ENCODE results near the gene NOP56. TPM values are rescaled to one million over a fixed set of nuclear protein-coding genes. Genes with fewer than 3 reads are reported as not detected.

Gene NOP56, protein sequence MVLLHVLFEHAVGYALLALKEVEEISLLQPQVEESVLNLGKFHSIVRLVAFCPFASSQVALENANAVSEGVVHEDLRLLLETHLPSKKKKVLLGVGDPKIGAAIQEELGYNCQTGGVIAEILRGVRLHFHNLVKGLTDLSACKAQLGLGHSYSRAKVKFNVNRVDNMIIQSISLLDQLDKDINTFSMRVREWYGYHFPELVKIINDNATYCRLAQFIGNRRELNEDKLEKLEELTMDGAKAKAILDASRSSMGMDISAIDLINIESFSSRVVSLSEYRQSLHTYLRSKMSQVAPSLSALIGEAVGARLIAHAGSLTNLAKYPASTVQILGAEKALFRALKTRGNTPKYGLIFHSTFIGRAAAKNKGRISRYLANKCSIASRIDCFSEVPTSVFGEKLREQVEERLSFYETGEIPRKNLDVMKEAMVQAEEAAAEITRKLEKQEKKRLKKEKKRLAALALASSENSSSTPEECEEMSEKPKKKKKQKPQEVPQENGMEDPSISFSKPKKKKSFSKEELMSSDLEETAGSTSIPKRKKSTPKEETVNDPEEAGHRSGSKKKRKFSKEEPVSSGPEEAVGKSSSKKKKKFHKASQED
- total RNA-seq (ENCODE audit: unreplicated experiment): 144 TPM
- long read RNA-seq, transcript NOP56-201 (12 exons, 2,400 nt): major isoform, 28 of 53 reads
- long read RNA-seq, partial matches to known transcripts: 9 of 53 reads
- long read RNA-seq, other reads (novel, unspliced or antisense): 16 of 53 reads

DNA sequence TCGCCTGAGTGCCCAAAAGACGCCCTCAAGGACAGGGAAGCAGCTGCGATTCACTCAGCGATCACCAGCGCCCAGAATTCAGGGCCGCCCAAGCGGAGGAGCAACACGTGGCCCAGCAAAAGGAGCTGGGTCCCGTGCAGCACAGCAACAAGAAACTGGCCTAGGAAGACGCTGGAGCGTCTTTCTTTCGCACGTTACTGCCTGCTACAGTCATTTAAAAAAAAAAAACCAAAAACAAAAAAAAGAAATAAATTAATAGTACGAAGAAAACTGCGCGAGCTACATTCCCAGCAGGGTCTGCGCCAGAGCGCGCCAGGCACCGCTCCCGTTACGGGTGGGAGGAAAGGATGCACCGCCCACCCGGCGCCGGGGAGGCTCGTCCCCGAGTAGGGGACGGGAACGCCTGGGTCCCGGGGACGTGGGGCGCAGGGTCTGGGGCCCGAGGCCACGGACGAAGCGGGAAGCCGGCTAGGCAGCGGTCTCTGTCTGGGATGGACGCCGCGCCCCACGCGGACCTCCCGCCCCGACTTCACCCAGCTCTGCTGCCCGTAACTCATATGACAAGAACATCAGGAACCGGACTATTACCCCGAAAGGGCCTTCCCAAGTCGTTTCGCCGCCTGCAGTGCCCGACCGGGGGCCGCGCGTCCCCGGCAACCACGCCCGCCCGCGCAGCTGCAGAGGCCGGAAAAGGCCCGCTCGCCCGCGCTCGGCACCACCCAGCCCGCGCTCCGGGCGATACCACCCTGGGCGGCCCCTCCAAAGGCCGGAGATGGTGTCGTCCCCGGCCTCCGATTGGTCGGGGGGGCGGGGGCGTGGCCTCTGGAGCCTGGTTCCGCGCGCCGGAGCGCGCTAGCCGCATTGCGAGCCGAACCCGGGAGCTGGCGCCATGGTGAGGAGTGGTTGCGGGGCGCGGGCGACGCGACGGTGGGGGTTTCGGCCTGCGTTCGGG lies at the start of gene NOP56:
TSS of gene NOP56 (plus strand) at position 861 of the 952 bp plus-strand sequence. CDS start at position 890, 29 bp downstream.
- Mint-ChIP-seq H3K36me3 (ENCODE audit: low read depth, unreplicated experiment) (peaks cover 26% of the 10 kb centered on the region), H3K4me1 (ENCODE audit: unreplicated experiment) (peaks cover 16% of the 10 kb centered on the region), H3K9me3 (ENCODE audit: unreplicated experiment) (no peaks in the 10 kb centered on the region), H3K27me3 (ENCODE audit: unreplicated experiment) (peaks cover 7% of the 10 kb centered on the region), H3K4me3 (ENCODE audit: unreplicated experiment) (peak within 1 kb of the TSS; percentile 93), H3K27ac (ENCODE audit: unreplicated experiment) (no peak within 1 kb of the TSS)
- DNase-seq (ENCODE audit: low spot score): peak; percentile 97
- TF ChIP-seq, protein P1, sequence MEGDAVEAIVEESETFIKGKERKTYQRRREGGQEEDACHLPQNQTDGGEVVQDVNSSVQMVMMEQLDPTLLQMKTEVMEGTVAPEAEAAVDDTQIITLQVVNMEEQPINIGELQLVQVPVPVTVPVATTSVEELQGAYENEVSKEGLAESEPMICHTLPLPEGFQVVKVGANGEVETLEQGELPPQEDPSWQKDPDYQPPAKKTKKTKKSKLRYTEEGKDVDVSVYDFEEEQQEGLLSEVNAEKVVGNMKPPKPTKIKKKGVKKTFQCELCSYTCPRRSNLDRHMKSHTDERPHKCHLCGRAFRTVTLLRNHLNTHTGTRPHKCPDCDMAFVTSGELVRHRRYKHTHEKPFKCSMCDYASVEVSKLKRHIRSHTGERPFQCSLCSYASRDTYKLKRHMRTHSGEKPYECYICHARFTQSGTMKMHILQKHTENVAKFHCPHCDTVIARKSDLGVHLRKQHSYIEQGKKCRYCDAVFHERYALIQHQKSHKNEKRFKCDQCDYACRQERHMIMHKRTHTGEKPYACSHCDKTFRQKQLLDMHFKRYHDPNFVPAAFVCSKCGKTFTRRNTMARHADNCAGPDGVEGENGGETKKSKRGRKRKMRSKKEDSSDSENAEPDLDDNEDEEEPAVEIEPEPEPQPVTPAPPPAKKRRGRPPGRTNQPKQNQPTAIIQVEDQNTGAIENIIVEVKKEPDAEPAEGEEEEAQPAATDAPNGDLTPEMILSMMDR (IDR thresholded peaks at IDR 0.05; ENCODE audit: unreplicated experiment): no peak

DNA sequence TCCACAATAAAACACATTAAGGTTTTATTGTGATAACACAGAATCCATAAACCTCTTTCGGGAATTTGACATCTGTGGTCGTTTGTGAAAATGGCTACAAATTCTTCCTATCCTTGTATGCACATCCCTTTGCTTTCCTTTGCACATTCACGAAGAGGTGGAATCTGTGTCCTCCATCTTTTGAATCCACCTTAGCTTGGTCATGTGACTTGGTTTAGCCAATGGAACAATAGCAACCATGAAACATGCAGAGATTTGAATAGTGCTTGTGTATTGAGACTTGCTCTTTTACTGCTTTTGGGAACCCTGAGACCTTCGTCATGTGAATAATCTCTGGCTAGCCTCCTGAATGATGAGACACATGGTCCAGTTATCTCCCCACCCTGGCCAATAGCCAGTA lies 49.7 kb upstream of the NOP56 start:
- Mint-ChIP-seq H3K27ac (ENCODE audit: unreplicated experiment) (no peak overlapping the region), H3K36me3 (ENCODE audit: low read depth, unreplicated experiment) (no peaks in the 10 kb centered on the region), H3K4me1 (ENCODE audit: unreplicated experiment) (no peaks in the 10 kb centered on the region), H3K9me3 (ENCODE audit: unreplicated experiment) (no peaks in the 10 kb centered on the region), H3K27me3 (ENCODE audit: unreplicated experiment) (no peaks in the 10 kb centered on the region), H3K4me3 (ENCODE audit: unreplicated experiment) (no peak overlapping the region)
- TF ChIP-seq, protein P1 (IDR thresholded peaks at IDR 0.05; ENCODE audit: unreplicated experiment): no peak
- DNase-seq (ENCODE audit: low spot score): no peak

DNA sequence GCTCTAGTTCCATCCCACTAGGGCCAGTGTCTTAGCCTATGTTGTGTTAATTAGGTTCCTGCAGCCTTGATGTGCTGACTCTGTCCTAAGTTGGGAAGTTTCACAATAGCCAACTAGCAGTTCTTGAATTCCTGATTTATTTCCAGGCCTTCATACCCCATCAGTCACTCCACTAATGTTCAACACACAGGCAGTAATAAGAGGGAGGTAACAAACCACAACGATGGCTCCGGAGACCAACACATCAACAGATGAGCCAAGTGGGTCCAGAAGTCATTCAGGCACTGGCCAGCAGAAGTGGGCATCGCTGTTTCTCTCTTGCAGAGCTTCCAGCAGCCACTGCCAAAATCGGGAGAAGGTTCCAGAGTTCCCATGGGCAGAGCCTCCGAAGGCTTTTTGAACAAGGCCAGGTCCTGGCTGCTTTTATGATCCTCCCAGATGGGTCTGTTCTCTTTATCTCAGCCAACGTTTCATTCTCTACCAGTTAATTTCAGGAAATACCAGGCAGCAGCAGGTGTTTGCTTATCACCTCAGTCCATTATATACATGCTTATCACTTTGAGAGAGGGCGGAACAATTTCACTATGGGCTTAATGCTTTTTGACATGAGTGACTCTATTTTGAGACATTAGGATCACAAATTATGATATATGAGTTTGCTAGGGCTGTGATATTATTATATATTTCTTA lies 48.5 kb upstream of the NOP56 start:
- no peak overlapping the region for H3K4me3 Mint-ChIP-seq (ENCODE audit: unreplicated experiment)
- no peak for DNase-seq (ENCODE audit: low spot score)
- H3K36me3 Mint-ChIP-seq (ENCODE audit: low read depth, unreplicated experiment): no peaks in the 10 kb centered on the region
- TF ChIP-seq, protein P1 (IDR thresholded peaks at IDR 0.05; ENCODE audit: unreplicated experiment): no peak
- H3K4me1 Mint-ChIP-seq (ENCODE audit: unreplicated experiment): no peaks in the 10 kb centered on the region
- no peaks in the 10 kb centered on the region for H3K27me3 Mint-ChIP-seq (ENCODE audit: unreplicated experiment)
- H3K9me3 Mint-ChIP-seq (ENCODE audit: unreplicated experiment): no peaks in the 10 kb centered on the region
- no peak overlapping the region for H3K27ac Mint-ChIP-seq (ENCODE audit: unreplicated experiment)

DNA sequence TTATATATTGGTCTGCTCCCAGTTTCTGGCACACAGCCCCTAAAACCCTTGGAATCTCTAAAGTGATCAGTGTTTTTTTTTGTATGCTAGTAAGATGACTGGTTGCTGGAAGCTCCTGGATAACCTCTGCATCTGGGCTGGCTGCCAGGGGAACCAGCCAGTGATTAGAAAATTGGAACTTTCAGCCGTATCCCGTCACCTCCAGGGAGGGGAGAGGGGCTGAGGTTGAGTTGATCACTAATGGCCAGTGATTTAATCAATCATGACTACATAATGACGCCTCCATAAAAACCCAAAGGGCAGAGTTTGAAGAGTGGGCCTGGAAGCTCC lies 48.0 kb upstream of the NOP56 start:
- Mint-ChIP-seq H3K4me3 (ENCODE audit: unreplicated experiment) (no peak overlapping the region), H3K9me3 (ENCODE audit: unreplicated experiment) (no peaks in the 10 kb centered on the region), H3K27me3 (ENCODE audit: unreplicated experiment) (no peaks in the 10 kb centered on the region), H3K27ac (ENCODE audit: unreplicated experiment) (no peak overlapping the region), H3K36me3 (ENCODE audit: low read depth, unreplicated experiment) (no peaks in the 10 kb centered on the region), H3K4me1 (ENCODE audit: unreplicated experiment) (no peaks in the 10 kb centered on the region)
- DNase-seq (ENCODE audit: low spot score): no peak
- TF ChIP-seq, protein P1 (IDR thresholded peaks at IDR 0.05; ENCODE audit: unreplicated experiment): no peak

Data from endothelial cell (in vitro differentiated cells).